K562 (cell line): ENCODE results near the gene PLCB3. TPM values are rescaled to one million over a fixed set of nuclear protein-coding genes. Genes with fewer than 3 reads are reported as not detected.

Experiments used
- BACH1 ChIP-seq: fragments of 200-800 bp; sonication (Bioruptor generic); IDR thresholded peaks from 2 replicates; pipeline ENCODE4 v1.6.1; 2016; ENCODE audit warnings: missing genetic modification characterization, missing compliant biosample characterization
- EGR1 ChIP-seq: fragments of 450-650 bp; conservative IDR thresholded peaks from 2 replicates; pipeline ENCODE4 v1.6.1; 2017; ENCODE audit warnings: mild to moderate bottlenecking
- ELF4 ChIP-seq: fragments of 450-650 bp; formaldehyde crosslinking; IDR thresholded peaks from 2 replicates; pipeline ENCODE4 v1.4.0; 2022; ENCODE audit warnings: missing genetic modification characterization
- FOXP1 ChIP-seq: sonication (generic); formaldehyde crosslinking; IDR thresholded peaks from 2 replicates; pipeline ENCODE4 v1.8.0; 2022; ENCODE audit warnings: mild to moderate bottlenecking, missing genetic modification reagents
- GATAD2A ChIP-seq: fragments of 450-650 bp; IDR thresholded peaks from 2 replicates; pipeline ENCODE4 v1.6.1; 2017
- JUND ChIP-seq, 2 experiments: IDR thresholded peaks; 2 replicates in 1 of 2; 3 replicates in 1 of 2; pipeline ENCODE4 v1.6.1; 2011; ENCODE audit warnings: borderline replicate concordance in 2 of 2, low read depth in 2 of 2, low read length in 2 of 2, improper control_type of control experiment in 1 of 2, missing biosample characterization in 1 of 2, missing genetic modification characterization in 1 of 2, missing genetic modification reagents in 1 of 2
- KHSRP ChIP-seq: fragments of 450-650 bp; IDR thresholded peaks from 2 replicates; pipeline ENCODE4 v1.6.1; 2017
- KLF6 ChIP-seq: fragments of 250-450 bp; sonication (Bioruptor Pico); IDR thresholded peaks from 2 replicates; pipeline ENCODE4 v1.4.0; 2020; ENCODE audit warnings: mild to moderate bottlenecking, moderate library complexity, borderline replicate concordance
- PHF8 ChIP-seq: fragments of 200-600 bp; sonication (generic); IDR thresholded peaks from 2 replicates; pipeline ENCODE4 v1.6.1; 2012; ENCODE audit warnings: mixed run types, mild to moderate bottlenecking, inconsistent platforms, low read length, moderate library complexity, borderline replicate concordance
- POLR2AphosphoS5 ChIP-seq: IDR thresholded peaks from 2 replicates; pipeline ENCODE4 v1.6.1; 2011; ENCODE audit warnings: mild to moderate bottlenecking, low read depth, low read length, moderate library complexity; ENCODE audit not compliant: control insufficient read depth, insufficient read depth
- PURB ChIP-seq: sonication (generic); formaldehyde crosslinking; IDR thresholded peaks from 2 replicates; pipeline ENCODE4 v1.9.0; 2021; ENCODE audit warnings: low read depth, mild to moderate bottlenecking, missing genetic modification reagents
- RAD21 ChIP-seq, 2 experiments: fragments of 250-450 bp in 1 of 2; fragments of 450-650 bp in 1 of 2; sonication (Bioruptor Pico) in 1 of 2; formaldehyde crosslinking in 1 of 2; IDR thresholded peaks in 1 of 2; conservative IDR thresholded peaks in 1 of 2; 2 replicates each; pipeline versions ENCODE4 v1.4.0 to v1.8.0; 2020 to 2022; ENCODE audit warnings: mild to moderate bottlenecking in 2 of 2, moderate library complexity in 1 of 2
- SMARCA4 ChIP-seq: fragments of 450-650 bp; IDR thresholded peaks from 2 replicates; pipeline ENCODE4 v1.6.1; 2016
- XRCC4 ChIP-seq: IDR thresholded peaks from one replicate; pipeline ENCODE4 v1.6.1; 2011; ENCODE audit not compliant: insufficient read depth, insufficient read length; ENCODE audit errors: extremely low read depth
- ZEB2 ChIP-seq: fragments of 450-650 bp; IDR thresholded peaks from 2 replicates; pipeline ENCODE4 v1.6.1; 2016
- ZKSCAN3 ChIP-seq: fragments of 250-450 bp; sonication (Bioruptor Pico); IDR thresholded peaks from 2 replicates; pipeline ENCODE4 v1.4.0; 2020
- ZNF174 ChIP-seq: fragments of 250-450 bp; sonication (Bioruptor Pico); IDR thresholded peaks from 2 replicates; pipeline ENCODE4 v1.4.0; 2020; ENCODE audit warnings: mild to moderate bottlenecking
- ZNF707 ChIP-seq: fragments of 250-450 bp; sonication (Bioruptor Pico); conservative IDR thresholded peaks from 2 replicates; pipeline ENCODE4 v1.8.0; 2022; ENCODE audit warnings: inconsistent platforms, mild to moderate bottlenecking, moderate library complexity
- ZNF785 ChIP-seq: fragments of 250-450 bp; sonication (Bioruptor Pico); IDR thresholded peaks from 2 replicates; pipeline ENCODE4 v1.4.0; 2020; ENCODE audit warnings: mild to moderate bottlenecking
- polyA plus RNA-seq, 8 experiments: library from polyadenylated mRNA; depleted of rRNA in 4 of 8; stranded (reverse) in 5 of 8; unstranded in 3 of 8; fragments of >200 nt; fragmentation: Nextera tagmentation in 2 of 8; fragmentation: Illumina TruSeq in 1 of 8; extraction: Ambion mirVana in 2 of 8; extraction: Trizol in 1 of 8; gene quantifications; 2 replicates each; pipeline versions ENCODE4 v1.2.1 to v1.2.3, GENCODE V29; 2011 to 2014; ENCODE audit warnings: inconsistent platforms in 1 of 8, missing spikeins in 1 of 8
- total RNA-seq, 7 experiments: library from RNA; depleted of rRNA in 6 of 7; stranded (reverse); fragments of >200 nt in 6 of 7; fragmentation: Illumina TruSeq in 2 of 7; extraction: Trizol in 2 of 7; gene quantifications; 2 replicates each; pipeline versions ENCODE4 v1.2.1 to v1.2.3, GENCODE V29; 2011 to 2021; ENCODE audit warnings: low replicate concordance in 1 of 7
- TF ChIP-seq, protein P1 (sequence below): conservative IDR thresholded peaks from 2 replicates; pipeline ENCODE4 v1.6.1; 2011; ENCODE audit warnings: low read depth, mild to moderate bottlenecking, low read length; ENCODE audit not compliant: control insufficient read depth
- TF ChIP-seq, protein P2 (sequence below): fragments of 200-800 bp; sonication (Bioruptor generic); IDR thresholded peaks from 2 replicates; pipeline ENCODE4 v1.6.1; 2017; ENCODE audit warnings: missing genetic modification characterization, missing compliant biosample characterization
- TF ChIP-seq, protein P3 (sequence below): fragments of 450-650 bp; IDR thresholded peaks from 2 replicates; pipeline ENCODE4 v1.6.1; 2017; ENCODE audit warnings: mild to moderate bottlenecking, moderate library complexity
- TF ChIP-seq, protein P4 (sequence below): fragments of 250-450 bp; sonication (Bioruptor Pico); IDR thresholded peaks from 2 replicates; pipeline ENCODE4 v1.8.0; 2021; ENCODE audit warnings: mild to moderate bottlenecking, moderate library complexity

The PLCB3 gene
- total and polyA plus RNA-seq, 9 of the 15 experiments (the other 6 are each of a cell fraction or from before 2014, with no cell fraction given), result 0.31 to 44.8 (median 14.6) TPM

DNA sequence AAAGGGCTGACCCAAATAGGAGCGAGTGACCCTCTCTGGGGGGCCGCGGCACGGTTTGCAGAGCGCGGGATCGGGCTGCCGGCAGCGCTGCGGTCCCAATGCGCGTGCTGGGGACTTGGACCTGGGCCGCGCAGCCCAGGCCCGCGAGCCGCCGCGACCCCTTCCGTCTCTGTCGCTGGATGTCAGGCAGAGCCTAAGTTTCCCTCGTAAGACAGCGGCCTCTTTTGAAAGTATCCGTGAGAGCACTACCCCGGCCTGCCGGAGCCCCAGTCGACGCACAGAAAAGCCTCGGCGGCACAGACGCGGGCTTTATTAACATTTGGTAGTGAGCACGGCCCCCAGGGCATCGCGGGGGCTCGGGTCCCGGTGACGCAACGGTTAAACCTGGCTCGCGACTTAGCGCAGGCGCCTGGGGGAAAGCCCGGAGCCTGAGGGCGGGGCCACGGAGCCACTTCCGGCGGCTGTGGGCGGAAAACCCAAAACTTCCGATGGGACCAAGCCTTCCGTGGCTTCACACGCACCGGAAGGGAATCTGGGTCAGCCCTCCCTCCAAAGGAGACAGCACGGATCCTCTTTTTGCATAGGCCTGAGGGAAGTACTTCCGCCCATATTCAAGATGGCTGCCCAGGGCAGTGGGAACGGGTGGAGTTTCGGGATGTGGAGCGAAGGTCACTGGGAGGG, 18.4 kb downstream of the PLCB3 start (continued):
- TF ChIP-seq, protein P1, sequence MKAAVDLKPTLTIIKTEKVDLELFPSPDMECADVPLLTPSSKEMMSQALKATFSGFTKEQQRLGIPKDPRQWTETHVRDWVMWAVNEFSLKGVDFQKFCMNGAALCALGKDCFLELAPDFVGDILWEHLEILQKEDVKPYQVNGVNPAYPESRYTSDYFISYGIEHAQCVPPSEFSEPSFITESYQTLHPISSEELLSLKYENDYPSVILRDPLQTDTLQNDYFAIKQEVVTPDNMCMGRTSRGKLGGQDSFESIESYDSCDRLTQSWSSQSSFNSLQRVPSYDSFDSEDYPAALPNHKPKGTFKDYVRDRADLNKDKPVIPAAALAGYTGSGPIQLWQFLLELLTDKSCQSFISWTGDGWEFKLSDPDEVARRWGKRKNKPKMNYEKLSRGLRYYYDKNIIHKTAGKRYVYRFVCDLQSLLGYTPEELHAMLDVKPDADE, result peak; percentile 94
- TF ChIP-seq, protein P2, sequence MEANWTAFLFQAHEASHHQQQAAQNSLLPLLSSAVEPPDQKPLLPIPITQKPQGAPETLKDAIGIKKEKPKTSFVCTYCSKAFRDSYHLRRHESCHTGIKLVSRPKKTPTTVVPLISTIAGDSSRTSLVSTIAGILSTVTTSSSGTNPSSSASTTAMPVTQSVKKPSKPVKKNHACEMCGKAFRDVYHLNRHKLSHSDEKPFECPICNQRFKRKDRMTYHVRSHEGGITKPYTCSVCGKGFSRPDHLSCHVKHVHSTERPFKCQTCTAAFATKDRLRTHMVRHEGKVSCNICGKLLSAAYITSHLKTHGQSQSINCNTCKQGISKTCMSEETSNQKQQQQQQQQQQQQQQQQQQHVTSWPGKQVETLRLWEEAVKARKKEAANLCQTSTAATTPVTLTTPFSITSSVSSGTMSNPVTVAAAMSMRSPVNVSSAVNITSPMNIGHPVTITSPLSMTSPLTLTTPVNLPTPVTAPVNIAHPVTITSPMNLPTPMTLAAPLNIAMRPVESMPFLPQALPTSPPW (CRISPR knock-in tag), result peak; percentile 90
- TF ChIP-seq ELF4, result peak; percentile 93
- TF ChIP-seq, protein P3, sequence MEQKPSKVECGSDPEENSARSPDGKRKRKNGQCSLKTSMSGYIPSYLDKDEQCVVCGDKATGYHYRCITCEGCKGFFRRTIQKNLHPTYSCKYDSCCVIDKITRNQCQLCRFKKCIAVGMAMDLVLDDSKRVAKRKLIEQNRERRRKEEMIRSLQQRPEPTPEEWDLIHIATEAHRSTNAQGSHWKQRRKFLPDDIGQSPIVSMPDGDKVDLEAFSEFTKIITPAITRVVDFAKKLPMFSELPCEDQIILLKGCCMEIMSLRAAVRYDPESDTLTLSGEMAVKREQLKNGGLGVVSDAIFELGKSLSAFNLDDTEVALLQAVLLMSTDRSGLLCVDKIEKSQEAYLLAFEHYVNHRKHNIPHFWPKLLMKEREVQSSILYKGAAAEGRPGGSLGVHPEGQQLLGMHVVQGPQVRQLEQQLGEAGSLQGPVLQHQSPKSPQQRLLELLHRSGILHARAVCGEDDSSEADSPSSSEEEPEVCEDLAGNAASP, result no peak
- TF ChIP-seq BACH1, result no peak
- TF ChIP-seq ZNF707 (CRISPR knock-in tag), result no peak
- peak; percentile 65 for TF ChIP-seq POLR2AphosphoS5
- no peak for TF ChIP-seq XRCC4
- no peak for TF ChIP-seq FOXP1 (CRISPR knock-in tag)
- TF ChIP-seq, protein P4, sequence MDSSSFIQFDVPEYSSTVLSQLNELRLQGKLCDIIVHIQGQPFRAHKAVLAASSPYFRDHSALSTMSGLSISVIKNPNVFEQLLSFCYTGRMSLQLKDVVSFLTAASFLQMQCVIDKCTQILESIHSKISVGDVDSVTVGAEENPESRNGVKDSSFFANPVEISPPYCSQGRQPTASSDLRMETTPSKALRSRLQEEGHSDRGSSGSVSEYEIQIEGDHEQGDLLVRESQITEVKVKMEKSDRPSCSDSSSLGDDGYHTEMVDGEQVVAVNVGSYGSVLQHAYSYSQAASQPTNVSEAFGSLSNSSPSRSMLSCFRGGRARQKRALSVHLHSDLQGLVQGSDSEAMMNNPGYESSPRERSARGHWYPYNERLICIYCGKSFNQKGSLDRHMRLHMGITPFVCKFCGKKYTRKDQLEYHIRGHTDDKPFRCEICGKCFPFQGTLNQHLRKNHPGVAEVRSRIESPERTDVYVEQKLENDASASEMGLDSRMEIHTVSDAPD (CRISPR knock-in tag), result no peak
- no peak for TF ChIP-seq KHSRP
- no peak for TF ChIP-seq ZNF174 (CRISPR knock-in tag)
- no peak for TF ChIP-seq KLF6 (CRISPR knock-in tag)
- no peak for TF ChIP-seq ZNF785 (CRISPR knock-in tag)
- no peak for TF ChIP-seq ZKSCAN3
- TF ChIP-seq SMARCA4, result no peak
- TF ChIP-seq RAD21 (CRISPR knock-in tag; conservative IDR thresholded peaks at IDR 0.05 in 1 of 2, IDR thresholded peaks at IDR 0.05 in 1 of 2), result peak; percentile 19 to 21; a peak in 2 of 4 replicates
- TF ChIP-seq ZEB2, result no peak
- TF ChIP-seq PHF8, result peak; percentile 57; the same call in 1 of the 2 replicates
- TF ChIP-seq GATAD2A, result no peak
- peak; percentile 64 for TF ChIP-seq JUND (IDR thresholded peaks at IDR 0.05; ENCODE audit: borderline replicate concordance, low read depth, low read length)
- TF ChIP-seq JUND (tag; IDR thresholded peaks at IDR 0.05; ENCODE audit: borderline replicate concordance, low read depth, low read length), result no peak; the same call in 2 of the 3 replicates
- no peak for TF ChIP-seq PURB (CRISPR knock-in tag)
- peak; percentile 86 for TF ChIP-seq EGR1
